ENCODE data around the gene IFNE. TPM values are rescaled to one million over a fixed set of nuclear protein-coding genes. Genes with fewer than 3 reads are reported as not detected.

The IFNE gene
- total RNA-seq, 1 experiment from 2014 or later: 0.33 TPM

DNA sequence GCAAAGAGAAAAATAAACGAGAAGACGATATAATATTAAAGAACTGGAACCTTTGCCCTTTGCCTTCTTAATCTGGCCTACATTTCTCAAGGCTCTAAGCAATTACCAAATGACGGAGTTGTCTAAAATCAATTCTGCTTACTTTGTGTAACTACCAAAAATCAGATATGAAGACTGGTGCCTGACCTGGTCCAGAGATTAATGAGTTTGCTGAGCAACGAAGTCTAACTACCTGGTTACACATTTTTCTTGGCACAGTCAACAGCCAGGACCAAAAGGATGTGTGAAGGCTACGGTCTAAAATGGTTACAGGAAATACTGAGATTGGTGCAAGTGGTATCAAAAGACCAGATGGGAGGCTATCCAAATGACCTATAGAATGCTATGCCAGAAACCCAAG, 17.8 kb upstream of the IFNE start:
- TF ChIP-seq, protein P1, sequence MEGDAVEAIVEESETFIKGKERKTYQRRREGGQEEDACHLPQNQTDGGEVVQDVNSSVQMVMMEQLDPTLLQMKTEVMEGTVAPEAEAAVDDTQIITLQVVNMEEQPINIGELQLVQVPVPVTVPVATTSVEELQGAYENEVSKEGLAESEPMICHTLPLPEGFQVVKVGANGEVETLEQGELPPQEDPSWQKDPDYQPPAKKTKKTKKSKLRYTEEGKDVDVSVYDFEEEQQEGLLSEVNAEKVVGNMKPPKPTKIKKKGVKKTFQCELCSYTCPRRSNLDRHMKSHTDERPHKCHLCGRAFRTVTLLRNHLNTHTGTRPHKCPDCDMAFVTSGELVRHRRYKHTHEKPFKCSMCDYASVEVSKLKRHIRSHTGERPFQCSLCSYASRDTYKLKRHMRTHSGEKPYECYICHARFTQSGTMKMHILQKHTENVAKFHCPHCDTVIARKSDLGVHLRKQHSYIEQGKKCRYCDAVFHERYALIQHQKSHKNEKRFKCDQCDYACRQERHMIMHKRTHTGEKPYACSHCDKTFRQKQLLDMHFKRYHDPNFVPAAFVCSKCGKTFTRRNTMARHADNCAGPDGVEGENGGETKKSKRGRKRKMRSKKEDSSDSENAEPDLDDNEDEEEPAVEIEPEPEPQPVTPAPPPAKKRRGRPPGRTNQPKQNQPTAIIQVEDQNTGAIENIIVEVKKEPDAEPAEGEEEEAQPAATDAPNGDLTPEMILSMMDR (conservative IDR thresholded peaks at IDR 0.05; ENCODE audit: low read depth, low read length): no peak
- TF ChIP-seq EZH2 (IDR thresholded peaks at IDR 0.05; ENCODE audit: low read length, unreplicated experiment) (no peak), EZH2phosphoT487 (IDR thresholded peaks at IDR 0.05; ENCODE audit: borderline replicate concordance, low read length) (no peak)
- no peak for DNase-seq
- no peak overlapping the region for H3K27ac ChIP-seq (ENCODE audit: low read length)
- no peaks in the 10 kb centered on the region for H4K20me1 ChIP-seq (ENCODE audit: low read length)
- ChIA-PET CTCF (no interaction called here), POLR2A (ENCODE audit: unreplicated experiment) (no interaction called here)
- H3K79me2 ChIP-seq (ENCODE audit: low read length): no peaks in the 10 kb centered on the region
- no peaks in the 10 kb centered on the region for H3K9me3 ChIP-seq (ENCODE audit: low read length)
- no peaks in the 10 kb centered on the region for H3K36me3 ChIP-seq (ENCODE audit: low read depth, low read length)
- H3K4me1 ChIP-seq (ENCODE audit: insufficient read depth, low read length): no peaks in the 10 kb centered on the region
- H3F3A ChIP-seq (ENCODE audit: low read length, unreplicated experiment): no peaks in the 10 kb centered on the region
- no peak for ATAC-seq
- H3K27me3 ChIP-seq (ENCODE audit: low read length): no peaks in the 10 kb centered on the region
- H3K9me2 ChIP-seq (replicated peaks; ENCODE audit: low read length): no peaks in the 10 kb centered on the region
- intact Hi-C loops (cut with micrococcal nuclease): no loop called here
- BruUV-seq (replicated peaks): no TSS peak
- no peak overlapping the region for H3K4me3 ChIP-seq (ENCODE audit: low read length)
- no peak overlapping the region for H3K4me2 ChIP-seq (ENCODE audit: low read length)
- H2AFZ ChIP-seq (ENCODE audit: low read length): no peak overlapping the region
- H3K9ac ChIP-seq (ENCODE audit: low read length): no peak overlapping the region

DNA sequence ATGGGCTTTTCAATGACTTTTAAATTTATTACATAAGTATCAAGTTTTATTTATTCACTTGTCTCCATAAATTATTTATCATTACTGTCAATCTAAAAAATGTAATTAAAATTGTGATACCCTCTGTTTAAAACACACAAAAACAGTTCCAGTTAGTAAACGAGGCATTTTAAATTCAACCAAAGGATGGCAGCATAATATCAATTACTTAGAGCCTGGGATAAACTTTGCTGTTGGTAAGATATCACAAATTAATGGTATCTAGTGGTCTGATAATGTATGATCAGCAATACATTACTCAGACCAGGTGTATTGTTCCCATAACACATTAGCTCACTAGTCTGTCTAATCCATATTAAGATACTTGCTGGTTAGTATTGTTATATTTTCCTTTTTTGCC, 9.6 kb upstream of the IFNE start:
- TF ChIP-seq EZH2phosphoT487 (IDR thresholded peaks at IDR 0.05; ENCODE audit: borderline replicate concordance, low read length): no peak
- TF ChIP-seq EZH2 (IDR thresholded peaks at IDR 0.05; ENCODE audit: low read length, unreplicated experiment): no peak
- TF ChIP-seq, protein P1 (conservative IDR thresholded peaks at IDR 0.05; ENCODE audit: low read depth, low read length): peak; percentile 35; the same call in 1 of the 2 replicates
- Histone ChIP-seq H3K36me3 (ENCODE audit: low read depth, low read length) (no peaks in the 10 kb centered on the region), H3F3A (ENCODE audit: low read length, unreplicated experiment) (no peaks in the 10 kb centered on the region), H3K9me3 (ENCODE audit: low read length) (no peaks in the 10 kb centered on the region), H3K27me3 (ENCODE audit: low read length) (no peaks in the 10 kb centered on the region), H3K9ac (ENCODE audit: low read length) (no peak overlapping the region), H3K9me2 (replicated peaks; ENCODE audit: low read length) (no peaks in the 10 kb centered on the region), H2AFZ (ENCODE audit: low read length) (no peak overlapping the region), H3K4me2 (ENCODE audit: low read length) (no peak overlapping the region), H3K27ac (ENCODE audit: low read length) (no peak overlapping the region), H4K20me1 (ENCODE audit: low read length) (no peaks in the 10 kb centered on the region), H3K4me1 (ENCODE audit: insufficient read depth, low read length) (no peaks in the 10 kb centered on the region), H3K4me3 (ENCODE audit: low read length) (no peak overlapping the region), H3K79me2 (ENCODE audit: low read length) (no peaks in the 10 kb centered on the region)
- ATAC-seq (no peak; the same call in 1 of the 2 replicates), DNase-seq (no peak)
- POLR2A ChIA-PET (ENCODE audit: unreplicated experiment): no interaction called here
- no TSS peak for BruUV-seq (replicated peaks)
- intact Hi-C loops (cut with micrococcal nuclease): no loop called here
- CTCF ChIA-PET: no interaction called here

DNA sequence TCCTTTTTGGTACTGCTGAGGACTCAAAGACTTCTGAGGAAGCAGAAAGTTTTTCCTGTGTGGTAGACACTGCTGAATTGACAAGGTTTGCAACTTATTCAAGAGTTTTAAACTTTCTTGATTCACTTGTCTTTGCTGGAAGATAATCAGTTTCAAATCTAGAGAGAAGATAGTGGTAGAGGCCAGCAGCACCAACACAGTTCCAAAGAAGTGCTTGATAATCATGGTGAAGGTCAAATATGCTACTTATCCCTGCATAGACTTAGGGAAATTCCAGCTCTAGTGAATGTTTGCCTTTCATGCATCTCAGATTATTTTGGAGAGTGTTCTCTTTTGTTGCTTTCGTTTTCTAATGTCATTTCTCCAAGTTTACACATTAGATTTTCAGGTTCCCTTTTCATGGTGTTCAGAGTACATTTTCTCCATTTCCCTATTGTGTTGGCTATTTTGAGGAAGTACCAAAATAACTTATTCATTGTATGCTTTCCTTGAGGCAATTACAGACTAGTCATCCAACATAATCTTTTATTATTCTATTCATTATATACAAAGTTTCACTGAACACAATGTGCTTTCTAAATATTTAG, 550 bp downstream of the IFNE start:
- no TSS peak for BruUV-seq (replicated peaks)
- no peaks in the 10 kb centered on the region for H3F3A ChIP-seq (ENCODE audit: low read length, unreplicated experiment)
- no peaks in the 10 kb centered on the region for H3K9me2 ChIP-seq (replicated peaks; ENCODE audit: low read length)
- ChIA-PET POLR2A (ENCODE audit: unreplicated experiment) (no interaction called here), CTCF (no interaction called here)
- ATAC-seq: no peak; the same call in 1 of the 2 replicates
- H3K9me3 ChIP-seq (ENCODE audit: low read length): no peaks in the 10 kb centered on the region
- no peak overlapping the region for H2AFZ ChIP-seq (ENCODE audit: low read length)
- TF ChIP-seq, protein P1 (conservative IDR thresholded peaks at IDR 0.05; ENCODE audit: low read depth, low read length): no peak
- TF ChIP-seq EZH2 (IDR thresholded peaks at IDR 0.05; ENCODE audit: low read length, unreplicated experiment) (no peak), EZH2phosphoT487 (IDR thresholded peaks at IDR 0.05; ENCODE audit: borderline replicate concordance, low read length) (no peak)
- H3K79me2 ChIP-seq (ENCODE audit: low read length): no peaks in the 10 kb centered on the region
- DNase-seq: no peak
- intact Hi-C loops (cut with micrococcal nuclease): no loop called here
- no peaks in the 10 kb centered on the region; the same call in 1 of the 2 replicates for H3K36me3 ChIP-seq (ENCODE audit: low read depth, low read length)
- H3K4me2 ChIP-seq (ENCODE audit: low read length): no peak overlapping the region
- H3K4me3 ChIP-seq (ENCODE audit: low read length): no peak overlapping the region
- no peaks in the 10 kb centered on the region for H4K20me1 ChIP-seq (ENCODE audit: low read length)
- no peak overlapping the region for H3K27ac ChIP-seq (ENCODE audit: low read length)
- H3K4me1 ChIP-seq (ENCODE audit: insufficient read depth, low read length): no peaks in the 10 kb centered on the region
- no peak overlapping the region for H3K9ac ChIP-seq (ENCODE audit: low read length)
- no peaks in the 10 kb centered on the region for H3K27me3 ChIP-seq (ENCODE audit: low read length)

All from PC-3 (cell line).